Right atrium auricular region (tissue), 2 donors: ENCODE measurements around the gene IL17RD. TPM values are rescaled to one million over a fixed set of nuclear protein-coding genes. Genes with fewer than 3 reads are reported as not detected.
A peak's percentile ranks its signal among the peaks of the same experiment; 100 is the strongest.

Experiments used
- DNase-seq: peaks from one replicate; pipeline ENCODE4 v3.0.0-alpha.2; 2019; ENCODE audit warnings: low spot score
- H3K27ac ChIP-seq, 2 donors: fragments of 200-600 bp; sonication (generic); 1 replicate in 1 of 2; 2 replicates in 1 of 2; pipeline ENCODE4 v1.5.1; 2016 to 2019
- H3K27me3 ChIP-seq, 2 donors: fragments of 200-600 bp; sonication (generic); one replicate each; pipeline versions ENCODE4 v1.5.1 to v1.6.0; 2017 to 2019
- H3K36me3 ChIP-seq: fragments of 200-600 bp; sonication (generic); one replicate; pipeline ENCODE4 v1.5.1; 2016
- H3K4me1 ChIP-seq, 2 donors: fragments of 200-600 bp; sonication (generic); one replicate each; pipeline versions ENCODE4 v1.5.1 to v1.6.0; 2017 to 2019
- H3K4me3 ChIP-seq, 2 donors: fragments of 200-600 bp; sonication (generic); 1 replicate in 1 of 2; 2 replicates in 1 of 2; pipeline ENCODE4 v1.5.1; 2017 to 2019; ENCODE audit warnings: mild to moderate bottlenecking in 1 of 2, moderate library complexity in 1 of 2
- H3K9me3 ChIP-seq, 2 donors: fragments of 200-600 bp; sonication (generic); one replicate each; pipeline ENCODE4 v1.5.1; 2019
- CTCF ChIP-seq, 2 donors: fragments of 200-600 bp; sonication (generic); IDR thresholded peaks; one replicate each; pipeline ENCODE4 v1.5.1; 2019; ENCODE audit warnings: antibody characterized with exemption in 2 of 2
- total RNA-seq, 2 donors: library from RNA; depleted of rRNA; stranded (reverse); fragments of >200 nt; gene quantifications; one replicate each; pipeline ENCODE4 v1.1.0, GENCODE V29; 2016

Gene IL17RD
- total RNA-seq, 2 donors from 2014 or later, result 2.1 to 2.8 TPM

GRCh38 chr3:57169872-57170623, 4.9 kb upstream of the IL17RD start:
- peaks cover 0 to 14% of the 10 kb centered on the region in 2 donors for H3K4me1 ChIP-seq
- DNase-seq, result peak; percentile 77
- no peak overlapping the region for H3K27ac ChIP-seq
- no peaks in the 10 kb centered on the region for H3K27me3 ChIP-seq
- no peaks in the 10 kb centered on the region for H3K9me3 ChIP-seq
- H3K36me3 ChIP-seq, result no peaks in the 10 kb centered on the region
- H3K4me3 ChIP-seq, result peak overlapping the region; percentile 35 to 53
- TF ChIP-seq CTCF (IDR thresholded peaks at IDR 0.05), result peak; percentile 86 to 91

GRCh38 chr3:57169108-57169507, 4.0 kb upstream of the IL17RD start:
- TF ChIP-seq CTCF (IDR thresholded peaks at IDR 0.05), result no peak
- no peak overlapping the region for H3K4me3 ChIP-seq
- no peaks in the 10 kb centered on the region for H3K36me3 ChIP-seq
- H3K4me1 ChIP-seq, result peaks cover 0 to 22% of the 10 kb centered on the region in 2 donors
- H3K9me3 ChIP-seq, result no peaks in the 10 kb centered on the region
- DNase-seq, result no peak
- no peaks in the 10 kb centered on the region for H3K27me3 ChIP-seq
- no peak overlapping the region for H3K27ac ChIP-seq

- no peak for TF ChIP-seq CTCF (IDR thresholded peaks at IDR 0.05)
- H3K27ac ChIP-seq, result no peak overlapping the region
- no peak overlapping the region for H3K4me3 ChIP-seq
- DNase-seq, result no peak
- H3K9me3 ChIP-seq, result no peaks in the 10 kb centered on the region
- no peaks in the 10 kb centered on the region for H3K36me3 ChIP-seq
- peaks cover 0 to 26% of the 10 kb centered on the region in 2 donors for H3K4me1 ChIP-seq
- H3K27me3 ChIP-seq, result no peaks in the 10 kb centered on the region
These were observed 3.0 kb upstream of the IL17RD start for GRCh38 chr3:57168151-57168550.

GRCh38 chr3:57166660-57167059, 1.5 kb upstream of the IL17RD start:
- Histone ChIP-seq H3K4me1 (peaks cover 0 to 39% of the 10 kb centered on the region in 2 donors), H3K36me3 (no peaks in the 10 kb centered on the region)
- TF ChIP-seq CTCF (IDR thresholded peaks at IDR 0.05), result no peak

GRCh38 chr3:57165641-57166040, 488 bp upstream of the IL17RD start:
- no peak for TF ChIP-seq CTCF (IDR thresholded peaks at IDR 0.05)
- Histone ChIP-seq H3K27ac (no peak overlapping the region), H3K36me3 (no peaks in the 10 kb centered on the region), H3K4me3 (peak overlapping the region in 1 of 2 donors; percentile 72), H3K27me3 (no peaks in the 10 kb centered on the region), H3K4me1 (peaks cover 0 to 48% of the 10 kb centered on the region in 2 donors), H3K9me3 (no peaks in the 10 kb centered on the region)
- no peak for DNase-seq

More at GRCh38 chr3:57166660-57167059, 1.5 kb upstream of the IL17RD start:
- H3K4me3 ChIP-seq, result no peak overlapping the region
- no peak for DNase-seq
- H3K27me3 ChIP-seq, result no peaks in the 10 kb centered on the region
- H3K27ac ChIP-seq, result no peak overlapping the region
- H3K9me3 ChIP-seq, result no peaks in the 10 kb centered on the region
